ENCODE results near the gene OGDH. TPM values are rescaled to one million over a fixed set of nuclear protein-coding genes. Genes with fewer than 3 reads are reported as not detected.

Gene OGDH
- total and polyA plus RNA-seq, 3 donors from 2014 or later = 82.4 to 95.1 (median 87.0) TPM

- intact Hi-C loops (cut with DNase I; ENCODE audit: low total_unique reads) = no loop called here
- Histone ChIP-seq H3K4me1 (peaks cover 41% of the 10 kb centered on the region), H3K27me3 (no peaks in the 10 kb centered on the region), H3K36me3 (ENCODE audit: low read depth, missing control alignments) (no peaks in the 10 kb centered on the region), H3K4me3 (no peak overlapping the region), H3K9me3 (no peaks in the 10 kb centered on the region), H3K27ac (peak overlapping the region in 1 of 2 donors; percentile 20)
- DNase-seq = no peak
- TF ChIP-seq, protein P1, sequence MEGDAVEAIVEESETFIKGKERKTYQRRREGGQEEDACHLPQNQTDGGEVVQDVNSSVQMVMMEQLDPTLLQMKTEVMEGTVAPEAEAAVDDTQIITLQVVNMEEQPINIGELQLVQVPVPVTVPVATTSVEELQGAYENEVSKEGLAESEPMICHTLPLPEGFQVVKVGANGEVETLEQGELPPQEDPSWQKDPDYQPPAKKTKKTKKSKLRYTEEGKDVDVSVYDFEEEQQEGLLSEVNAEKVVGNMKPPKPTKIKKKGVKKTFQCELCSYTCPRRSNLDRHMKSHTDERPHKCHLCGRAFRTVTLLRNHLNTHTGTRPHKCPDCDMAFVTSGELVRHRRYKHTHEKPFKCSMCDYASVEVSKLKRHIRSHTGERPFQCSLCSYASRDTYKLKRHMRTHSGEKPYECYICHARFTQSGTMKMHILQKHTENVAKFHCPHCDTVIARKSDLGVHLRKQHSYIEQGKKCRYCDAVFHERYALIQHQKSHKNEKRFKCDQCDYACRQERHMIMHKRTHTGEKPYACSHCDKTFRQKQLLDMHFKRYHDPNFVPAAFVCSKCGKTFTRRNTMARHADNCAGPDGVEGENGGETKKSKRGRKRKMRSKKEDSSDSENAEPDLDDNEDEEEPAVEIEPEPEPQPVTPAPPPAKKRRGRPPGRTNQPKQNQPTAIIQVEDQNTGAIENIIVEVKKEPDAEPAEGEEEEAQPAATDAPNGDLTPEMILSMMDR (IDR thresholded peaks at IDR 0.05) = no peak
- no peak for TF ChIP-seq POLR2A (IDR thresholded peaks at IDR 0.05)
- 90 to 92% methylated on average over 10 to 11 of the region's 11 CpGs for WGBS, 2 donors
Measured at GRCh38 chr7:44754802-44755697, 148.6 kb downstream of the OGDH start.

DNA sequence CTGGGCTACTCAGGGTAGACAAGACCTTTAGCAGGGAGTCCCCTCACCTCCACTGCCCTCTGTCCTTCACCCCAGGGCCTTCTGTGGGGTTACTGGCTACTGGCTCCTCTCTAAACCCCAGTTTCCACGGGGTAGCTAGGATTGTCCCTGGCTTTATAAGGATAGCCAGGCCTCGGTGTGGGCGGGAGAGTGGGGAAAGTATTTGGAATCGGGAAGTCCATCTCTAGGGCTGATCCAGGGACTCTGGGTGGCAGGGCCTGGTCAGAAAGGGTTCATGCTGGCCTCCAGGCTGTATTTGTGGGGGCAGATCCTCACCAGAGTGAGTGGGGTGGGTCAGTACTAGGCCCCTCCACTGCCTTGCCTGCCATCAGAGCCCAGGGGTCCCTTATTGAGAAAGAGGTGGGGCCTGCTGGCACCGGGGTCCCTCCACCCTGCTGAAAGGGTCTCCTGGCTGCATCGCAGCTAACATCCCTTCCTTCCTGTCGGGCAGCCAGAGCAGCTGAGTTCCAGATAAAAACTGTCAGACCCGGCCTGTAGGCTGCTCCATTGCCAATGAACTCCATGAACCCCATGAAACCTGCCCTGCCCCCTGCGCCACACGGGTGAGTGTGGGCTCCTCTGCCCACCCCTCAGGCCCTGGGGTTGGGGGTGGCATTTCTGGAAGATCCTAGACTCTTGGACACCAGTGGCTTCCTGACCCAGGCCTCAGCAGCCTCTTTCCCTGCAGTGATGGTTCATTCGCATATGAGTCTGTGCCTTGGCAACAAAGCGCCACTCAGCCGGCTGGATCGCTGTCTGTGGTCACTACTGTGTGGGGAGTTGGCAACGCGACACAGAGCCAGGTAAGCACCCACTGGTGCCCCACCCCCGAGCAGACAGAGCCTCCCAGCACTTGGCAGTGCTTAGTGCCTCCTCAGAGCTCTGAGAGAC, 149.5 kb downstream of the OGDH start:
- Histone ChIP-seq H3K9me3 (no peaks in the 10 kb centered on the region), H3K4me1 (peaks cover 32% of the 10 kb centered on the region), H3K27ac (peak overlapping the region; percentile 20 to 59), H3K4me3 (no peak overlapping the region), H3K36me3 (ENCODE audit: low read depth, missing control alignments) (no peaks in the 10 kb centered on the region), H3K27me3 (no peaks in the 10 kb centered on the region)
- no peak for DNase-seq
- intact Hi-C loops (cut with DNase I; ENCODE audit: low total_unique reads) = no loop called here
- WGBS, 2 donors = 66 to 69% methylated on average over 15 to 17 of the region's 17 CpGs
- TF ChIP-seq, protein P1 (IDR thresholded peaks at IDR 0.05) = no peak
- TF ChIP-seq POLR2A (IDR thresholded peaks at IDR 0.05) = no peak

DNA sequence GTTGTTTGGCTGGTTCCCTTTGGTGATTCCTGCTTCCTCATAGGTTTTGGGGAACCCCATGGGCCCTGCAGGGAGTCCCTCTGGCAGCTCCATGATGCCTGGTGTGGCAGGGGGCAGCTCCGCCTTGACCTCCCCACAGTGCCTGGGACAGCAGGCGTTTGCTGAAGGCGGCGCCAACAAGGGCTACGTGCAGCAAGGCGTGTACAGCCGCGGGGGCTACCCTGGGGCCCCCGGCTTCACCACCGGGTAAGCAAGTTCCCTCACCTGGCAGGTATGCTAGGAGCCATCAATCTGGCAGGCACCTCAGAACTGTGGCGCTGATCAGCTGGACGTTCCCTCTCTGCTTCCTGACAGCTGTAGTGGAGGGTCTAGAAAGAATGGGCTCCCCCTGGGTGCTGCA, 150.5 kb downstream of the OGDH start:
- H3K4me1 ChIP-seq = peaks cover 28% of the 10 kb centered on the region
- WGBS, 2 donors = 83 to 85% methylated on average over 1 to 12 of the region's 12 CpGs
- no peak overlapping the region for H3K27ac ChIP-seq
- no peak for TF ChIP-seq POLR2A (IDR thresholded peaks at IDR 0.05)
- TF ChIP-seq, protein P1 (IDR thresholded peaks at IDR 0.05) = no peak
- no peaks in the 10 kb centered on the region for H3K27me3 ChIP-seq
- H3K9me3 ChIP-seq = no peaks in the 10 kb centered on the region
- no peaks in the 10 kb centered on the region for H3K36me3 ChIP-seq (ENCODE audit: low read depth, missing control alignments)
- intact Hi-C loops (cut with DNase I; ENCODE audit: low total_unique reads) = no loop called here
- no peak overlapping the region for H3K4me3 ChIP-seq
- DNase-seq = no peak

DNA sequence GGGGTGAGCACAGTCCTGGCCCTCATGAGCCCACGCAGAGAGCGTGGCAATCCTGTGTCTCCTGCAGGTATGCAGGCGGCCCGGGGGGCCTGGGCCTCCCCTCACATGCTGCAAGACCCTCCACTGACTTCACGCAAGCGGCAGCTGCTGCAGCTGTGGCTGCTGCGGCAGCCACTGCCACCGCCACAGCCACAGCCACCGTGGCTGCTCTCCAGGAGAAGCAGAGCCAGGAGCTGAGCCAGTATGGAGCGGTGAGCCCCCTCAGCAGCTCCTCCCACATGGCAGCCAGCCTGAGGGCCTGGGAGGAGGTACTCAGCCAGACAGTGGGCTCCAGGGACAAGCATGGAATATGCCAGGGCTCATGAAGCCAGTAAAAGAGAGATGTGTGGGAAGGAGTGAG, 150.9 kb downstream of the OGDH start:
- H3K4me1 ChIP-seq = peaks cover 28% of the 10 kb centered on the region

More for the DNA sequence above, 150.9 kb downstream of the OGDH start:
- Histone ChIP-seq H3K27me3 (no peaks in the 10 kb centered on the region), H3K27ac (no peak overlapping the region), H3K9me3 (no peaks in the 10 kb centered on the region), H3K36me3 (ENCODE audit: low read depth, missing control alignments) (no peaks in the 10 kb centered on the region), H3K4me3 (no peak overlapping the region)
- DNase-seq = peak; percentile 47
- intact Hi-C loops (cut with DNase I; ENCODE audit: low total_unique reads) = no loop called here
- 57% methylated on average over 10 of the region's 10 CpGs; no CpG with 5 or more reads in 1 of the 2 donors for WGBS, 2 donors
- TF ChIP-seq POLR2A (IDR thresholded peaks at IDR 0.05) = no peak
- TF ChIP-seq, protein P1 (IDR thresholded peaks at IDR 0.05) = no peak

Data from testis (tissue), 3 donors.